Neural crest cell (in vitro differentiated cells): Measurements from ENCODE around the gene CC2D2B. TPM values are rescaled to one million over a fixed set of nuclear protein-coding genes. Genes with fewer than 3 reads are reported as not detected.
"Not testable (repeated sequence)": the region's sequence is repeated elsewhere in the genome, so short reads cannot be mapped to it uniquely, and the experiment has no call there.

Experiments
- DNase-seq: peaks from one replicate; pipeline ENCODE4 v3.0.0; 2021; ENCODE audit warnings: low read depth, mixed read lengths, low spot score
- H3K27ac Mint-ChIP-seq: one replicate; pipeline ENCODE4 v1.8.0; 2021; ENCODE audit warnings: mild to moderate bottlenecking, mixed read lengths; ENCODE audit not compliant: unreplicated experiment
- H3K27me3 Mint-ChIP-seq: 2 replicates; pipeline ENCODE4 v1.8.0; 2021; ENCODE audit warnings: low read depth, mild to moderate bottlenecking, mixed read lengths
- H3K36me3 Mint-ChIP-seq: 2 replicates; pipeline ENCODE4 v1.8.0; 2021; ENCODE audit warnings: low read depth, mild to moderate bottlenecking, mixed read lengths
- H3K4me1 Mint-ChIP-seq: 2 replicates; pipeline ENCODE4 v1.8.0; 2021; ENCODE audit warnings: mixed read lengths
- H3K4me3 Mint-ChIP-seq: one replicate; pipeline ENCODE4 v1.8.0; 2021; ENCODE audit warnings: mild to moderate bottlenecking, mixed read lengths
- H3K9me3 Mint-ChIP-seq: 2 replicates; pipeline ENCODE4 v1.8.0; 2021; ENCODE audit warnings: mixed read lengths
- CTCF ChIP-seq: fragments of 200-600 bp; sonication (generic); conservative IDR thresholded peaks from 2 replicates; pipeline ENCODE4 v1.5.0; 2021; ENCODE audit warnings: antibody characterized with exemption, mild to moderate bottlenecking
- total RNA-seq: library from RNA; stranded (reverse); gene quantifications from 2 replicates; pipeline ENCODE4 v1.2.1, GENCODE V29; 2021

CC2D2B gene
- total RNA-seq, 1 donor from 2014 or later, result 0.47 TPM

GRCh38 chr10:96046546-96046945 is 138.8 kb downstream of the CC2D2B start:
- H3K36me3 Mint-ChIP-seq, result peaks cover 18% of the 10 kb centered on the region
- no peak for DNase-seq
- TF ChIP-seq CTCF, result no peak
- no peaks in the 10 kb centered on the region for H3K27me3 Mint-ChIP-seq
- H3K4me1 Mint-ChIP-seq, result peaks cover 43% of the 10 kb centered on the region
- no peaks in the 10 kb centered on the region for H3K9me3 Mint-ChIP-seq
- peak overlapping the region; percentile 96 for H3K4me3 Mint-ChIP-seq
- no peak overlapping the region for H3K27ac Mint-ChIP-seq

- peaks cover 46% of the 10 kb centered on the region for H3K4me1 Mint-ChIP-seq
- no peaks in the 10 kb centered on the region for H3K9me3 Mint-ChIP-seq
- H3K4me3 Mint-ChIP-seq, result peak overlapping the region; percentile 96
- peaks cover 22% of the 10 kb centered on the region for H3K36me3 Mint-ChIP-seq
- no peak overlapping the region for H3K27ac Mint-ChIP-seq
- DNase-seq, result no peak
- H3K27me3 Mint-ChIP-seq, result no peaks in the 10 kb centered on the region
- TF ChIP-seq CTCF, result no peak
Measured at GRCh38 chr10:96047004-96047649, 139.4 kb downstream of the CC2D2B start.

GRCh38 chr10:96047925-96048324 is 140.2 kb downstream of the CC2D2B start:
- peaks cover 45% of the 10 kb centered on the region for H3K4me1 Mint-ChIP-seq
- H3K4me3 Mint-ChIP-seq, result peak overlapping the region; percentile 54
- H3K36me3 Mint-ChIP-seq, result peaks cover 26% of the 10 kb centered on the region

GRCh38 chr10:96049340-96049739 is 141.6 kb downstream of the CC2D2B start:
- no peak for TF ChIP-seq CTCF
- DNase-seq, result no peak
- Mint-ChIP-seq H3K4me1 (peaks cover 45% of the 10 kb centered on the region), H3K4me3 (peak overlapping the region; percentile 42), H3K9me3 (no peaks in the 10 kb centered on the region), H3K27ac (no peak overlapping the region), H3K27me3 (no peaks in the 10 kb centered on the region), H3K36me3 (peaks cover 27% of the 10 kb centered on the region)

More at GRCh38 chr10:96047925-96048324, 140.2 kb downstream of the CC2D2B start:
- not testable (repeated sequence) for H3K27me3 Mint-ChIP-seq, DNase-seq, H3K9me3 Mint-ChIP-seq, H3K27ac Mint-ChIP-seq

- Mint-ChIP-seq H3K27ac (no peak overlapping the region), H3K36me3 (peaks cover 25% of the 10 kb centered on the region), H3K27me3 (no peaks in the 10 kb centered on the region), H3K4me1 (peaks cover 12% of the 10 kb centered on the region), H3K9me3 (no peaks in the 10 kb centered on the region), H3K4me3 (no peak overlapping the region)
- no peak for DNase-seq
- no peak for TF ChIP-seq CTCF
Measured at GRCh38 chr10:96053985-96054384, 146.2 kb downstream of the CC2D2B start.

GRCh38 chr10:96056787-96057186 is 149.0 kb downstream of the CC2D2B start:
- H3K27me3 Mint-ChIP-seq, result no peaks in the 10 kb centered on the region
- H3K4me1 Mint-ChIP-seq, result peaks cover 5% of the 10 kb centered on the region
- H3K4me3 Mint-ChIP-seq, result no peak overlapping the region
- no peak for DNase-seq
- H3K9me3 Mint-ChIP-seq, result no peaks in the 10 kb centered on the region
- TF ChIP-seq CTCF, result no peak
- no peak overlapping the region for H3K27ac Mint-ChIP-seq
- H3K36me3 Mint-ChIP-seq, result peaks cover 33% of the 10 kb centered on the region
